CD14-positive monocyte (primary cell): ENCODE measurements around the gene FCGBP. TPM values are rescaled to one million over a fixed set of nuclear protein-coding genes. Genes with fewer than 3 reads are reported as not detected.

ENCODE experiments used
- DNase-seq, 3 donors: peaks; one replicate each; pipeline ENCODE4 v3.0.0-alpha.2; 2011 to 2022
- H2AFZ ChIP-seq: 2 replicates; pipeline ENCODE4 v1.6.0; 2012; ENCODE audit warnings: mild to moderate bottlenecking, low read depth, low read length, inconsistent platforms; ENCODE audit not compliant: insufficient read depth, poor library complexity, severe bottlenecking
- H3K27ac ChIP-seq, 2 donors: 1 replicate in 1 of 2; 2 replicates in 1 of 2; pipeline ENCODE4 v1.5.1; 2012 to 2013; ENCODE audit warnings: low read length in 2 of 2, control low read depth in 1 of 2, inconsistent platforms in 1 of 2, low read depth in 1 of 2, mild to moderate bottlenecking in 1 of 2
- H3K27me3 ChIP-seq, 2 donors: one replicate each; pipeline versions ENCODE4 v1.6.0 to v1.6.1; 2011 to 2013; ENCODE audit warnings: low read length in 2 of 2; ENCODE audit not compliant: control insufficient read depth in 2 of 2, insufficient read depth in 2 of 2
- H3K36me3 ChIP-seq, 2 donors: replicated peaks in 1 of 2; 1 replicate in 1 of 2; 2 replicates in 1 of 2; pipeline versions ENCODE4 v1.5.1 to v1.6.1; 2012 to 2013; ENCODE audit warnings: low read length in 2 of 2, control low read depth in 1 of 2, inconsistent platforms in 1 of 2, mild to moderate bottlenecking in 1 of 2; ENCODE audit not compliant: insufficient read depth in 2 of 2, control insufficient read depth in 1 of 2
- H3K4me1 ChIP-seq, 2 donors: 1 replicate in 1 of 2; 2 replicates in 1 of 2; pipeline versions ENCODE4 v1.5.1 to v1.6.1; 2012 to 2013; ENCODE audit warnings: low read length in 2 of 2, control low read depth in 1 of 2, inconsistent platforms in 1 of 2, mild to moderate bottlenecking in 1 of 2, moderate library complexity in 1 of 2; ENCODE audit not compliant: insufficient read depth in 2 of 2, control insufficient read depth in 1 of 2
- H3K4me2 ChIP-seq: replicated peaks from 2 replicates; pipeline ENCODE3; 2012; ENCODE audit warnings: low read length, moderate library complexity, mild to moderate bottlenecking; ENCODE audit not compliant: poor library complexity, severe bottlenecking; ENCODE audit errors: extremely low read depth
- H3K4me3 ChIP-seq, 3 experiments: fragments of 200-600 bp in 1 of 3; sonication (generic) in 1 of 3; replicated peaks in 1 of 3; 1 replicate in 2 of 3; 2 replicates in 1 of 3; pipeline ENCODE4 v1.5.1; 2011 to 2013; ENCODE audit warnings: low read length in 3 of 3, mild to moderate bottlenecking in 3 of 3, control low read depth in 2 of 3, low read depth in 2 of 3, inconsistent platforms in 1 of 3, moderate library complexity in 1 of 3
- H3K79me2 ChIP-seq: 2 replicates; pipeline ENCODE4 v1.6.0; 2012; ENCODE audit warnings: mild to moderate bottlenecking, control low read depth, inconsistent platforms, low read length, moderate library complexity; ENCODE audit not compliant: insufficient read depth
- H3K9ac ChIP-seq: 2 replicates; pipeline ENCODE4 v1.6.0; 2017; ENCODE audit warnings: low read length, mild to moderate bottlenecking; ENCODE audit not compliant: insufficient read depth, poor library complexity, severe bottlenecking
- H3K9me3 ChIP-seq, 2 donors: replicated peaks in 1 of 2; 1 replicate in 1 of 2; 2 replicates in 1 of 2; pipeline versions ENCODE4 v1.5.1 to v1.6.1; 2012 to 2013; ENCODE audit warnings: low read length in 2 of 2, control low read depth in 1 of 2; ENCODE audit not compliant: control insufficient read depth in 1 of 2, insufficient read depth in 1 of 2
- H4K20me1 ChIP-seq: 2 replicates; pipeline ENCODE4 v1.6.0; 2012; ENCODE audit warnings: mild to moderate bottlenecking, low read length, control low read depth, moderate library complexity; ENCODE audit not compliant: insufficient read depth
- H3K27ac Mint-ChIP-seq, 7 donors: one replicate each; pipeline ENCODE4 v1.8.0; 2020; ENCODE audit warnings: mild to moderate bottlenecking in 7 of 7, mixed read lengths in 7 of 7, moderate library complexity in 6 of 7, inconsistent platforms in 2 of 7
- H3K27me3 Mint-ChIP-seq, 3 donors: one replicate each; pipeline ENCODE4 v1.8.0; 2021 to 2022; ENCODE audit warnings: low read depth in 3 of 3, mild to moderate bottlenecking in 3 of 3, mixed read lengths in 3 of 3, moderate library complexity in 3 of 3, inconsistent platforms in 1 of 3
- H3K36me3 Mint-ChIP-seq, 2 donors: one replicate each; pipeline ENCODE4 v1.8.0; 2020; ENCODE audit warnings: mixed read lengths in 2 of 2, inconsistent platforms in 1 of 2, mild to moderate bottlenecking in 1 of 2
- H3K4me1 Mint-ChIP-seq: one replicate; pipeline ENCODE4 v1.8.0; 2020; ENCODE audit warnings: mild to moderate bottlenecking, mixed read lengths
- H3K4me3 Mint-ChIP-seq, 2 donors: one replicate each; pipeline ENCODE4 v1.8.0; 2020; ENCODE audit warnings: mild to moderate bottlenecking in 2 of 2, mixed read lengths in 2 of 2, moderate library complexity in 1 of 2
- H3K9me3 Mint-ChIP-seq, 7 donors: one replicate each; pipeline ENCODE4 v1.8.0; 2020 to 2022; ENCODE audit warnings: mixed read lengths in 7 of 7, mild to moderate bottlenecking in 6 of 7, moderate library complexity in 6 of 7, inconsistent platforms in 2 of 7
- WGBS: methylation state at CpG from one replicate; pipeline ENCODE4 v1.1.5; 2013; ENCODE audit warnings: missing lambda C conversion rate; ENCODE audit not compliant: insufficient coverage; 5-methylcytosine and 5-hydroxymethylcytosine counted together
- intact Hi-C, 2 donors: fragments of 100-400 bp; cut with micrococcal nuclease; formaldehyde crosslinking; loops; one replicate each; pipeline versions ENCODE4 v1.15.0 to v1.15.1; 2023
- polyA plus RNA-seq, 3 donors: library from polyadenylated mRNA; depleted of rRNA in 1 of 3; unstranded in 2 of 3; stranded (reverse) in 1 of 3; fragments of 300-500 nt in 2 of 3; fragments of >200 nt in 1 of 3; fragmentation: Illumina TruSeq in 2 of 3; gene quantifications; 1 replicate in 2 of 3; 2 replicates in 1 of 3; pipeline ENCODE4 v1.2.3, GENCODE V29; 2012 to 2021
- TF ChIP-seq, protein P1 (sequence below): fragments of 200-600 bp; IDR thresholded peaks from one replicate; pipeline ENCODE4 v1.8.0; 2022; ENCODE audit warnings: antibody characterized with exemption, mild to moderate bottlenecking

Gene FCGBP
- polyA plus RNA-seq, 3 donors, result 0.07 to 0.29 TPM; not detected in 1

DNA sequence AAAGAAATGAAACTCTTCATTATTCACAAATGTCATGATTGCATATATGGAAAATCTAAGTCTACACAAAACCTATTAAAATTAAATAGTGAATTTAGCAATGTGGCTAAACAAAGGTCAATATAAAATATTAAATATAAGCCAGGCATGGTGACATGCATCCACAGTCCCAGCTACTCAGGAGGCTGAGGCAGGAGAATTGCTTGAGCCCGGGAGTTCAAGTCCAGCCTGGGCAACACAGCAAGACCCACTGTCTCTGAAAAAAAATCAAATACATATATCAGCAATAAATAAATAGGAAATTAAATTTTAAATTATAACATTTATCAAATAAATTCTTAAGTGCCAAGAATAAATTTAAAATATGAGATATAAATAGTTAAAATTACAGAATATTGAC is 48.4 kb upstream of the FCGBP start:
- intact Hi-C loops, result no loop called here
- H3K9ac ChIP-seq, result no peak overlapping the region
- H4K20me1 ChIP-seq, result no peaks in the 10 kb centered on the region
- DNase-seq, result no peak
- no peak overlapping the region for H2AFZ ChIP-seq
- no peak overlapping the region for H3K27ac ChIP-seq
- no peaks in the 10 kb centered on the region for H3K4me1 ChIP-seq
- peaks cover 4% of the 10 kb centered on the region for H3K4me1 Mint-ChIP-seq
- peaks cover 14 to 28% of the 10 kb centered on the region in 2 donors for H3K9me3 ChIP-seq
- H3K4me3 Mint-ChIP-seq, result no peak overlapping the region
- WGBS, result no CpG with 5 or more reads among the region's 1 CpG
- no peaks in the 10 kb centered on the region for H3K79me2 ChIP-seq
- no peaks in the 10 kb centered on the region for H3K27me3 ChIP-seq
- TF ChIP-seq, protein P1, sequence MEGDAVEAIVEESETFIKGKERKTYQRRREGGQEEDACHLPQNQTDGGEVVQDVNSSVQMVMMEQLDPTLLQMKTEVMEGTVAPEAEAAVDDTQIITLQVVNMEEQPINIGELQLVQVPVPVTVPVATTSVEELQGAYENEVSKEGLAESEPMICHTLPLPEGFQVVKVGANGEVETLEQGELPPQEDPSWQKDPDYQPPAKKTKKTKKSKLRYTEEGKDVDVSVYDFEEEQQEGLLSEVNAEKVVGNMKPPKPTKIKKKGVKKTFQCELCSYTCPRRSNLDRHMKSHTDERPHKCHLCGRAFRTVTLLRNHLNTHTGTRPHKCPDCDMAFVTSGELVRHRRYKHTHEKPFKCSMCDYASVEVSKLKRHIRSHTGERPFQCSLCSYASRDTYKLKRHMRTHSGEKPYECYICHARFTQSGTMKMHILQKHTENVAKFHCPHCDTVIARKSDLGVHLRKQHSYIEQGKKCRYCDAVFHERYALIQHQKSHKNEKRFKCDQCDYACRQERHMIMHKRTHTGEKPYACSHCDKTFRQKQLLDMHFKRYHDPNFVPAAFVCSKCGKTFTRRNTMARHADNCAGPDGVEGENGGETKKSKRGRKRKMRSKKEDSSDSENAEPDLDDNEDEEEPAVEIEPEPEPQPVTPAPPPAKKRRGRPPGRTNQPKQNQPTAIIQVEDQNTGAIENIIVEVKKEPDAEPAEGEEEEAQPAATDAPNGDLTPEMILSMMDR, result no peak
- H3K27me3 Mint-ChIP-seq, result peaks cover 0 to 3% (median 3%) of the 10 kb centered on the region in 3 donors
- H3K36me3 ChIP-seq, result peaks cover 41 to 58% of the 10 kb centered on the region in 2 donors
- peaks cover 49 to 62% of the 10 kb centered on the region in 2 donors for H3K36me3 Mint-ChIP-seq
- H3K9me3 Mint-ChIP-seq, result peaks cover 30 to 46% (median 41%) of the 10 kb centered on the region in 7 donors
- H3K4me3 ChIP-seq, result no peak overlapping the region
- H3K4me2 ChIP-seq, result no peak overlapping the region
- no peak overlapping the region for H3K27ac Mint-ChIP-seq

DNA sequence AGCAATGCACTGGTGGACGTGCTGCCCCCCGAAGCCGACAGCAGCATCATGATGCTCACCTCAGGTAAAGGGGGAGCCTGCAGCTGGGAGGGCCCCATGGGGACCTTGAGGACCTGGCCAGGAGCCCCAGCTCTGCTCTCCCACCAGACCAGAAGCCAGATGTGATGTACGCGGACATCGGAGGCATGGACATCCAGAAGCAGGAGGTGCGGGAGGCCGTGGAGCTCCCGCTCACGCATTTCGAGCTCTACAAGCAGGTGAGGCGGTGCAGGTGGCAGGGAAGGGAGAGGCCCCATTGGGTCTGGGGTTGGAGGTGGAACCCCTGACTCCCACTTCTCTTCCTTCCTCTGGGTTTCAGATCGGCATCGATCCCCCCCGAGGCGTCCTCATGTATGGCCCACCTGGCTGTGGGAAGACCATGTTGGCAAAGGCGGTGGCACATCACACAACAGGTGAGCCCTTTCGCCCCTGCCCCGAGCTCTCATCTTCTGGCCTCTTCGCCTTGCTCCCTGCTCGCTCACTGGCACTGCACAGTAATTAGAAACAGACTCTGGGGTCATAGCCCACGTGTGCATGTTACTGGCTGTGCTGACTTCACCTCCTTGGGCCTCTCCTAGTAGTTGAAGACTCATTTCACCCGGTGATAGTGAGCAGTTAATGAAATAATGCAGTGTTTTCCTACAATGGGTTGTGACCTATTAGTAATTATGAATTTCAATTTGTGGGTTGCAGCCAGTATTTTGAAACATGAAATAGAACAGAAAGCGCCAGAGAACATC is 40.1 kb upstream of the FCGBP start:
- H3K27ac Mint-ChIP-seq, result peak overlapping the region in 2 of 7 donors; percentile 18 to 76
- no peaks in the 10 kb centered on the region for H3K9me3 ChIP-seq
- DNase-seq, result no peak
- H3K36me3 Mint-ChIP-seq, result peaks cover 66 to 69% of the 10 kb centered on the region in 2 donors
- H3K4me3 Mint-ChIP-seq, result no peak overlapping the region
- H4K20me1 ChIP-seq, result no peaks in the 10 kb centered on the region
- H3K79me2 ChIP-seq, result peaks cover 14% of the 10 kb centered on the region
- intact Hi-C loops, result no loop called here
- H3K36me3 ChIP-seq, result peaks cover 55 to 67% of the 10 kb centered on the region in 2 donors
- no peak overlapping the region for H3K9ac ChIP-seq
- H3K4me1 Mint-ChIP-seq, result peaks cover 25% of the 10 kb centered on the region
- no peak overlapping the region for H3K27ac ChIP-seq
- peaks cover 0 to 3% of the 10 kb centered on the region in 2 donors for H3K27me3 ChIP-seq
- H3K4me1 ChIP-seq, result peaks cover 19 to 21% of the 10 kb centered on the region in 2 donors
- H3K4me3 ChIP-seq, result no peak overlapping the region
- H3K9me3 Mint-ChIP-seq, result peaks cover 0 to 7% (median 1%) of the 10 kb centered on the region in 7 donors
- H2AFZ ChIP-seq, result no peak overlapping the region
- TF ChIP-seq, protein P1, result no peak
- peaks cover 6 to 11% (median 10%) of the 10 kb centered on the region in 3 donors for H3K27me3 Mint-ChIP-seq
- WGBS, result 98% methylated on average over 15 of the region's 24 CpGs
- H3K4me2 ChIP-seq, result no peak overlapping the region
